Measurements from ENCODE around the gene TARS2.

DNA sequence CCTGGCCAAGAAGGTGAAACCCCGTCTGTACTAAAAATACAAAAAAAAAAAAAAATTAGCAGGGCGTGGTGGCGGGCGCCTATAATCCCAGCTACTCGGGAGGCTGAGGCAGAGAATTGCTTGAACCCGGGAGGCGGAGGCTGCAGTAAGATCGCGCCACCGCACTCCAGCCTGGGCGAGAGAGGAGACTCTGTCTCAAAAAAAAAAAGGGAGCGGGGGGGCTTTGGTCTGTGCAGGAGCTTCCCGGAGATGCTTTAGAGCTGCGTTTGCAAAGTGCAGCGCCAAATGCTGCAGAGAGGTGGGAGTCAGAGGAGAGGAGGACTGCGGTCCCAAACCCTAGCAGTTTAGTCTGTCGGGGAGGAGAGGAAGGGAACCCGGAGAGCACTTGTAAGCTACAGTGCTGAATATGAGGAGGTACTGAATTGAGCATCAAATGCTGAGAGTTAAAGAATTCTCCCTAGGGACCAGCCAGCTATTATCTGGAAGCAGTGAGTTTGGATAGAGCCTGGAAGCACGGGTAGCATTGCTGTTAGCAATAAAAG lies 28.9 kb downstream of the TARS2 start:
- TF ChIP-seq, protein P1, sequence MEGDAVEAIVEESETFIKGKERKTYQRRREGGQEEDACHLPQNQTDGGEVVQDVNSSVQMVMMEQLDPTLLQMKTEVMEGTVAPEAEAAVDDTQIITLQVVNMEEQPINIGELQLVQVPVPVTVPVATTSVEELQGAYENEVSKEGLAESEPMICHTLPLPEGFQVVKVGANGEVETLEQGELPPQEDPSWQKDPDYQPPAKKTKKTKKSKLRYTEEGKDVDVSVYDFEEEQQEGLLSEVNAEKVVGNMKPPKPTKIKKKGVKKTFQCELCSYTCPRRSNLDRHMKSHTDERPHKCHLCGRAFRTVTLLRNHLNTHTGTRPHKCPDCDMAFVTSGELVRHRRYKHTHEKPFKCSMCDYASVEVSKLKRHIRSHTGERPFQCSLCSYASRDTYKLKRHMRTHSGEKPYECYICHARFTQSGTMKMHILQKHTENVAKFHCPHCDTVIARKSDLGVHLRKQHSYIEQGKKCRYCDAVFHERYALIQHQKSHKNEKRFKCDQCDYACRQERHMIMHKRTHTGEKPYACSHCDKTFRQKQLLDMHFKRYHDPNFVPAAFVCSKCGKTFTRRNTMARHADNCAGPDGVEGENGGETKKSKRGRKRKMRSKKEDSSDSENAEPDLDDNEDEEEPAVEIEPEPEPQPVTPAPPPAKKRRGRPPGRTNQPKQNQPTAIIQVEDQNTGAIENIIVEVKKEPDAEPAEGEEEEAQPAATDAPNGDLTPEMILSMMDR (conservative IDR thresholded peaks at IDR 0.05): no peak
- no peak for TF ChIP-seq EZH2 (IDR thresholded peaks at IDR 0.05; ENCODE audit: low read depth)
